Measurements from ENCODE around the gene ALDH1L1. TPM values are rescaled to one million over a fixed set of nuclear protein-coding genes. Genes with fewer than 3 reads are reported as not detected.

Gene ALDH1L1
- total and polyA plus RNA-seq, 2 of the 8 experiments (the other 6 are each of a cell fraction or from before 2014, with no cell fraction given): 0.98 to 1.6 TPM

- TF ChIP-seq CHD7 (IDR thresholded peaks at IDR 0.05; ENCODE audit: insufficient replicate concordance, low read length) (no peak), TEAD4 (IDR thresholded peaks at IDR 0.05; ENCODE audit: low read depth, low read length) (no peak), BCL11A (IDR thresholded peaks at IDR 0.05; ENCODE audit: low read depth in 2 of 2, low read length in 2 of 2) (no peak), MAFK (IDR thresholded peaks at IDR 0.05; ENCODE audit: low read depth, low read length) (no peak)
Measured at GRCh38 chr3:126135071-126135405, 45.3 kb downstream of the ALDH1L1 start (continued).
